ENCODE data around the gene UVRAG.

UVRAG gene

GRCh38 chr11:76033699-76034098 is 218.7 kb downstream of the UVRAG start:
- H3K27ac ChIP-seq (ENCODE audit: low read depth, low read length) = no peak overlapping the region
- peaks cover 0 to 3% (median 0%) of the 10 kb centered on the region in 5 donors for H3K36me3 ChIP-seq (ENCODE audit: control insufficient read depth in 5 of 5, insufficient read depth in 5 of 5, low read length in 5 of 5)
- no peak overlapping the region for H3K4me3 ChIP-seq (ENCODE audit: low read depth in 1 of 5, low read length in 5 of 5)
- no peaks in the 10 kb centered on the region for H3K9me3 ChIP-seq (ENCODE audit: control insufficient read depth in 5 of 5, low read length in 5 of 5)
- H3K9ac ChIP-seq (ENCODE audit: low read length in 5 of 5) = no peak overlapping the region
- H3K27me3 ChIP-seq (ENCODE audit: control insufficient read depth in 5 of 5, insufficient read depth in 4 of 5, low read length in 5 of 5) = no peaks in the 10 kb centered on the region
- peaks cover 0 to 16% (median 13%) of the 10 kb centered on the region in 5 donors for H3K4me1 ChIP-seq (ENCODE audit: control insufficient read depth in 5 of 5, insufficient read depth in 5 of 5, low read length in 5 of 5)

- no peak overlapping the region for H3K27ac ChIP-seq (ENCODE audit: low read depth, low read length)
- H3K4me1 ChIP-seq (ENCODE audit: control insufficient read depth in 5 of 5, insufficient read depth in 5 of 5, low read length in 5 of 5) = peaks cover 0 to 16% (median 13%) of the 10 kb centered on the region in 5 donors
- no peaks in the 10 kb centered on the region for H3K27me3 ChIP-seq (ENCODE audit: control insufficient read depth in 5 of 5, insufficient read depth in 4 of 5, low read length in 5 of 5)
- no peaks in the 10 kb centered on the region for H3K36me3 ChIP-seq (ENCODE audit: control insufficient read depth in 5 of 5, insufficient read depth in 5 of 5, low read length in 5 of 5)
- H3K9me3 ChIP-seq (ENCODE audit: control insufficient read depth in 5 of 5, low read length in 5 of 5) = no peaks in the 10 kb centered on the region
- no peak overlapping the region for H3K4me3 ChIP-seq (ENCODE audit: low read depth in 1 of 5, low read length in 5 of 5)
- no peak overlapping the region for H3K9ac ChIP-seq (ENCODE audit: low read length in 5 of 5)
Measured at GRCh38 chr11:76035020-76035419, 220.0 kb downstream of the UVRAG start.

- Histone ChIP-seq H3K4me1 (ENCODE audit: control insufficient read depth in 5 of 5, insufficient read depth in 5 of 5, low read length in 5 of 5) (peaks cover 0 to 2% (median 0%) of the 10 kb centered on the region in 5 donors), H3K36me3 (ENCODE audit: control insufficient read depth in 5 of 5, insufficient read depth in 5 of 5, low read length in 5 of 5) (peaks cover 0 to 8% (median 0%) of the 10 kb centered on the region in 5 donors), H3K9me3 (ENCODE audit: control insufficient read depth in 5 of 5, low read length in 5 of 5) (no peaks in the 10 kb centered on the region), H3K9ac (ENCODE audit: low read length in 5 of 5) (no peak overlapping the region), H3K4me3 (ENCODE audit: low read depth in 1 of 5, low read length in 5 of 5) (no peak overlapping the region), H3K27me3 (ENCODE audit: control insufficient read depth in 5 of 5, insufficient read depth in 4 of 5, low read length in 5 of 5) (no peaks in the 10 kb centered on the region), H3K27ac (ENCODE audit: low read depth, low read length) (no peak overlapping the region)
Measured at GRCh38 chr11:76038608-76039007, 223.6 kb downstream of the UVRAG start.

GRCh38 chr11:76041208-76041607 is 226.2 kb downstream of the UVRAG start:
- H3K4me1 ChIP-seq (ENCODE audit: control insufficient read depth in 5 of 5, insufficient read depth in 5 of 5, low read length in 5 of 5) = peaks cover 0 to 12% (median 2%) of the 10 kb centered on the region in 5 donors
- no peak overlapping the region for H3K9ac ChIP-seq (ENCODE audit: low read length in 5 of 5)
- H3K27ac ChIP-seq (ENCODE audit: low read depth, low read length) = no peak overlapping the region
- no peaks in the 10 kb centered on the region for H3K9me3 ChIP-seq (ENCODE audit: control insufficient read depth in 5 of 5, low read length in 5 of 5)
- H3K4me3 ChIP-seq (ENCODE audit: low read depth in 1 of 5, low read length in 5 of 5) = no peak overlapping the region
- no peaks in the 10 kb centered on the region for H3K27me3 ChIP-seq (ENCODE audit: control insufficient read depth in 5 of 5, insufficient read depth in 4 of 5, low read length in 5 of 5)
- peaks cover 0 to 8% (median 0%) of the 10 kb centered on the region in 5 donors for H3K36me3 ChIP-seq (ENCODE audit: control insufficient read depth in 5 of 5, insufficient read depth in 5 of 5, low read length in 5 of 5)

GRCh38 chr11:76044750-76045320 is 229.8 kb downstream of the UVRAG start:
- peaks cover 0 to 8% (median 0%) of the 10 kb centered on the region in 5 donors for H3K36me3 ChIP-seq (ENCODE audit: control insufficient read depth in 5 of 5, insufficient read depth in 5 of 5, low read length in 5 of 5)
- H3K9me3 ChIP-seq (ENCODE audit: control insufficient read depth in 5 of 5, low read length in 5 of 5) = no peaks in the 10 kb centered on the region
- peaks cover 0 to 27% (median 15%) of the 10 kb centered on the region in 5 donors for H3K4me1 ChIP-seq (ENCODE audit: control insufficient read depth in 5 of 5, insufficient read depth in 5 of 5, low read length in 5 of 5)
- H3K27ac ChIP-seq (ENCODE audit: low read depth, low read length) = no peak overlapping the region
- no peak overlapping the region for H3K4me3 ChIP-seq (ENCODE audit: low read depth in 1 of 5, low read length in 5 of 5)
- H3K9ac ChIP-seq (ENCODE audit: low read length in 5 of 5) = no peak overlapping the region
- no peaks in the 10 kb centered on the region for H3K27me3 ChIP-seq (ENCODE audit: control insufficient read depth in 5 of 5, insufficient read depth in 4 of 5, low read length in 5 of 5)

GRCh38 chr11:76047231-76047630 is 232.2 kb downstream of the UVRAG start:
- H3K27ac ChIP-seq (ENCODE audit: low read depth, low read length) = no peak overlapping the region
- H3K27me3 ChIP-seq (ENCODE audit: control insufficient read depth in 5 of 5, insufficient read depth in 4 of 5, low read length in 5 of 5) = no peaks in the 10 kb centered on the region
- peaks cover 0 to 4% (median 1%) of the 10 kb centered on the region in 5 donors for H3K36me3 ChIP-seq (ENCODE audit: control insufficient read depth in 5 of 5, insufficient read depth in 5 of 5, low read length in 5 of 5)
- peaks cover 0 to 27% (median 16%) of the 10 kb centered on the region in 5 donors for H3K4me1 ChIP-seq (ENCODE audit: control insufficient read depth in 5 of 5, insufficient read depth in 5 of 5, low read length in 5 of 5)
- no peak overlapping the region for H3K4me3 ChIP-seq (ENCODE audit: low read depth in 1 of 5, low read length in 5 of 5)
- H3K9me3 ChIP-seq (ENCODE audit: control insufficient read depth in 5 of 5, low read length in 5 of 5) = no peaks in the 10 kb centered on the region
- no peak overlapping the region for H3K9ac ChIP-seq (ENCODE audit: low read length in 5 of 5)

- Histone ChIP-seq H3K9me3 (ENCODE audit: control insufficient read depth in 5 of 5, low read length in 5 of 5) (no peaks in the 10 kb centered on the region), H3K4me3 (ENCODE audit: low read depth in 1 of 5, low read length in 5 of 5) (no peak overlapping the region), H3K27ac (ENCODE audit: low read depth, low read length) (no peak overlapping the region), H3K9ac (ENCODE audit: low read length in 5 of 5) (no peak overlapping the region), H3K4me1 (ENCODE audit: control insufficient read depth in 5 of 5, insufficient read depth in 5 of 5, low read length in 5 of 5) (peaks cover 0 to 27% (median 16%) of the 10 kb centered on the region in 5 donors), H3K36me3 (ENCODE audit: control insufficient read depth in 5 of 5, insufficient read depth in 5 of 5, low read length in 5 of 5) (peaks cover 0 to 7% (median 0%) of the 10 kb centered on the region in 5 donors), H3K27me3 (ENCODE audit: control insufficient read depth in 5 of 5, insufficient read depth in 4 of 5, low read length in 5 of 5) (no peaks in the 10 kb centered on the region)
Measured at GRCh38 chr11:76047766-76048165, 232.8 kb downstream of the UVRAG start.

- no peak overlapping the region for H3K4me3 ChIP-seq (ENCODE audit: low read depth in 1 of 5, low read length in 5 of 5)
- no peaks in the 10 kb centered on the region for H3K27me3 ChIP-seq (ENCODE audit: control insufficient read depth in 5 of 5, insufficient read depth in 4 of 5, low read length in 5 of 5)
- no peaks in the 10 kb centered on the region for H3K9me3 ChIP-seq (ENCODE audit: control insufficient read depth in 5 of 5, low read length in 5 of 5)
- H3K9ac ChIP-seq (ENCODE audit: low read length in 5 of 5) = no peak overlapping the region
- H3K4me1 ChIP-seq (ENCODE audit: control insufficient read depth in 5 of 5, insufficient read depth in 5 of 5, low read length in 5 of 5) = peaks cover 0 to 27% (median 16%) of the 10 kb centered on the region in 5 donors
- H3K36me3 ChIP-seq (ENCODE audit: control insufficient read depth in 5 of 5, insufficient read depth in 5 of 5, low read length in 5 of 5) = peaks cover 0 to 7% (median 0%) of the 10 kb centered on the region in 5 donors
- H3K27ac ChIP-seq (ENCODE audit: low read depth, low read length) = no peak overlapping the region
Measured at GRCh38 chr11:76048763-76049162, 233.8 kb downstream of the UVRAG start.

- H3K4me3 ChIP-seq (ENCODE audit: low read depth in 1 of 5, low read length in 5 of 5) = no peak overlapping the region
Measured at GRCh38 chr11:76049511-76049910, 234.5 kb downstream of the UVRAG start.

GRCh38 chr11:76051937-76052336 is 236.9 kb downstream of the UVRAG start:
- Histone ChIP-seq H3K9me3 (ENCODE audit: control insufficient read depth in 5 of 5, low read length in 5 of 5) (no peaks in the 10 kb centered on the region), H3K9ac (ENCODE audit: low read length in 5 of 5) (no peak overlapping the region), H3K36me3 (ENCODE audit: control insufficient read depth in 5 of 5, insufficient read depth in 5 of 5, low read length in 5 of 5) (peaks cover 0 to 7% (median 2%) of the 10 kb centered on the region in 5 donors), H3K4me1 (ENCODE audit: control insufficient read depth in 5 of 5, insufficient read depth in 5 of 5, low read length in 5 of 5) (peaks cover 2 to 15% (median 13%) of the 10 kb centered on the region in 5 donors), H3K4me3 (ENCODE audit: low read depth in 1 of 5, low read length in 5 of 5) (no peak overlapping the region), H3K27ac (ENCODE audit: low read depth, low read length) (no peak overlapping the region), H3K27me3 (ENCODE audit: control insufficient read depth in 5 of 5, insufficient read depth in 4 of 5, low read length in 5 of 5) (no peaks in the 10 kb centered on the region)

More at GRCh38 chr11:76049511-76049910, 234.5 kb downstream of the UVRAG start:
- Histone ChIP-seq H3K9me3 (ENCODE audit: control insufficient read depth in 5 of 5, low read length in 5 of 5) (no peaks in the 10 kb centered on the region), H3K27ac (ENCODE audit: low read depth, low read length) (no peak overlapping the region), H3K9ac (ENCODE audit: low read length in 5 of 5) (no peak overlapping the region), H3K36me3 (ENCODE audit: control insufficient read depth in 5 of 5, insufficient read depth in 5 of 5, low read length in 5 of 5) (peaks cover 0 to 7% (median 2%) of the 10 kb centered on the region in 5 donors), H3K27me3 (ENCODE audit: control insufficient read depth in 5 of 5, insufficient read depth in 4 of 5, low read length in 5 of 5) (no peaks in the 10 kb centered on the region), H3K4me1 (ENCODE audit: control insufficient read depth in 5 of 5, insufficient read depth in 5 of 5, low read length in 5 of 5) (peaks cover 0 to 23% (median 16%) of the 10 kb centered on the region in 5 donors)
